Ishikawa (cell line): ENCODE measurements around the gene ZNF160.

Experiments used
- CEBPB ChIP-seq: IDR thresholded peaks from 2 replicates; pipeline ENCODE4 v1.6.1; 2012
- EP300 ChIP-seq: IDR thresholded peaks from 2 replicates; pipeline ENCODE4 v1.6.1; 2012; ENCODE audit warnings: borderline replicate concordance
- FOXM1 ChIP-seq: IDR thresholded peaks from 2 replicates; pipeline ENCODE4 v1.6.1; 2012; ENCODE audit warnings: low read depth, borderline replicate concordance
- RAD21 ChIP-seq: IDR thresholded peaks from 2 replicates; pipeline ENCODE4 v1.6.1; 2012; ENCODE audit warnings: low read depth
- TAF1 ChIP-seq: IDR thresholded peaks from 2 replicates; pipeline ENCODE4 v1.6.1; 2012; ENCODE audit warnings: low read depth, mild to moderate bottlenecking
- TEAD4 ChIP-seq: IDR thresholded peaks from 2 replicates; pipeline ENCODE4 v1.6.1; 2012
- YY1 ChIP-seq: IDR thresholded peaks from 2 replicates; pipeline ENCODE4 v1.6.1; 2012; ENCODE audit warnings: low read depth
- TF ChIP-seq, protein P1 (sequence below): IDR thresholded peaks from 2 replicates; pipeline ENCODE4 v1.6.1; 2012
- TF ChIP-seq, protein P2 (sequence below): IDR thresholded peaks from 2 replicates; pipeline ENCODE4 v1.6.1; 2012
- TF ChIP-seq, protein P3 (sequence below): IDR thresholded peaks from 2 replicates; pipeline ENCODE4 v1.6.1; 2012; ENCODE audit warnings: low read depth, mild to moderate bottlenecking

DNA sequence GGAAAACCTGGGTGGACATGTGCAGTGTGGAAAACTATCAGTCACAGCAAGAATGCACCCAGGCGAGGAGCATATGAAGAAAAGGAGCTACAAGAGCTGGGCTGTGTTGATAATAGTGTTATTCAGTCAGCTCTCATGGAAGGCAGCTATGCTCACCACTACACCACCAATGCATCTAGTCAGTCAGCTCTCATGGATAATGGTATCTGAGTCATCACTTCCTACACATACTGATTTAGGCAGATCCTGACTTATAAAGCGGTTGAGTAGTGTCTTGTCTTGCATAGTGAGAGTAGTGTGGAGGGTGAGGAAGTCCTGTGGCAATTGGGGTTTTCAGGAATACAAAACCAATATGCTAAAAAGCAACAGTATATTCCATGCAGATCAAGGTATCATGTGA lies 9.1 kb upstream of the ZNF160 start:
- TF ChIP-seq, protein P1, sequence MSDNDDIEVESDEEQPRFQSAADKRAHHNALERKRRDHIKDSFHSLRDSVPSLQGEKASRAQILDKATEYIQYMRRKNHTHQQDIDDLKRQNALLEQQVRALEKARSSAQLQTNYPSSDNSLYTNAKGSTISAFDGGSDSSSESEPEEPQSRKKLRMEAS = no peak
- TF ChIP-seq, protein P2, sequence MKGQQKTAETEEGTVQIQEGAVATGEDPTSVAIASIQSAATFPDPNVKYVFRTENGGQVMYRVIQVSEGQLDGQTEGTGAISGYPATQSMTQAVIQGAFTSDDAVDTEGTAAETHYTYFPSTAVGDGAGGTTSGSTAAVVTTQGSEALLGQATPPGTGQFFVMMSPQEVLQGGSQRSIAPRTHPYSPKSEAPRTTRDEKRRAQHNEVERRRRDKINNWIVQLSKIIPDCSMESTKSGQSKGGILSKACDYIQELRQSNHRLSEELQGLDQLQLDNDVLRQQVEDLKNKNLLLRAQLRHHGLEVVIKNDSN = no peak
- TF ChIP-seq RAD21 (no peak), EP300 (no peak), YY1 (no peak), CEBPB (no peak), TAF1 (no peak), FOXM1 (no peak), TEAD4 (no peak)
- TF ChIP-seq, protein P3, sequence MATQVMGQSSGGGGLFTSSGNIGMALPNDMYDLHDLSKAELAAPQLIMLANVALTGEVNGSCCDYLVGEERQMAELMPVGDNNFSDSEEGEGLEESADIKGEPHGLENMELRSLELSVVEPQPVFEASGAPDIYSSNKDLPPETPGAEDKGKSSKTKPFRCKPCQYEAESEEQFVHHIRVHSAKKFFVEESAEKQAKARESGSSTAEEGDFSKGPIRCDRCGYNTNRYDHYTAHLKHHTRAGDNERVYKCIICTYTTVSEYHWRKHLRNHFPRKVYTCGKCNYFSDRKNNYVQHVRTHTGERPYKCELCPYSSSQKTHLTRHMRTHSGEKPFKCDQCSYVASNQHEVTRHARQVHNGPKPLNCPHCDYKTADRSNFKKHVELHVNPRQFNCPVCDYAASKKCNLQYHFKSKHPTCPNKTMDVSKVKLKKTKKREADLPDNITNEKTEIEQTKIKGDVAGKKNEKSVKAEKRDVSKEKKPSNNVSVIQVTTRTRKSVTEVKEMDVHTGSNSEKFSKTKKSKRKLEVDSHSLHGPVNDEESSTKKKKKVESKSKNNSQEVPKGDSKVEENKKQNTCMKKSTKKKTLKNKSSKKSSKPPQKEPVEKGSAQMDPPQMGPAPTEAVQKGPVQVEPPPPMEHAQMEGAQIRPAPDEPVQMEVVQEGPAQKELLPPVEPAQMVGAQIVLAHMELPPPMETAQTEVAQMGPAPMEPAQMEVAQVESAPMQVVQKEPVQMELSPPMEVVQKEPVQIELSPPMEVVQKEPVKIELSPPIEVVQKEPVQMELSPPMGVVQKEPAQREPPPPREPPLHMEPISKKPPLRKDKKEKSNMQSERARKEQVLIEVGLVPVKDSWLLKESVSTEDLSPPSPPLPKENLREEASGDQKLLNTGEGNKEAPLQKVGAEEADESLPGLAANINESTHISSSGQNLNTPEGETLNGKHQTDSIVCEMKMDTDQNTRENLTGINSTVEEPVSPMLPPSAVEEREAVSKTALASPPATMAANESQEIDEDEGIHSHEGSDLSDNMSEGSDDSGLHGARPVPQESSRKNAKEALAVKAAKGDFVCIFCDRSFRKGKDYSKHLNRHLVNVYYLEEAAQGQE = no peak
